Vagina (tissue), 2 donors: ENCODE measurements around the gene PEPD.

Experiments
- CTCF ChIP-seq, 3 experiments: fragments of 450-650 bp in 2 of 3; fragments of 200-600 bp in 1 of 3; sonication (generic) in 1 of 3; IDR thresholded peaks; one replicate each; pipeline ENCODE4 v1.5.1; 2017 to 2019; ENCODE audit warnings: antibody characterized with exemption in 3 of 3, mild to moderate bottlenecking in 2 of 3, moderate library complexity in 2 of 3
- POLR2A ChIP-seq, 2 donors: fragments of 450-650 bp; IDR thresholded peaks; one replicate each; pipeline ENCODE4 v1.6.1; 2017; ENCODE audit warnings: antibody characterized with exemption in 2 of 2, mild to moderate bottlenecking in 2 of 2, moderate library complexity in 2 of 2
- POLR2AphosphoS5 ChIP-seq, 2 donors: sonication (generic); formaldehyde crosslinking; IDR thresholded peaks; one replicate each; pipeline ENCODE4 v1.9.0; 2017; ENCODE audit warnings: antibody characterized with exemption in 2 of 2, mild to moderate bottlenecking in 2 of 2, low read depth in 1 of 2; ENCODE audit not compliant: insufficient read depth in 1 of 2

- no peak for TF ChIP-seq CTCF (IDR thresholded peaks at IDR 0.05)
- no peak for TF ChIP-seq POLR2A (IDR thresholded peaks at IDR 0.05)
- no peak for TF ChIP-seq POLR2AphosphoS5 (IDR thresholded peaks at IDR 0.05; ENCODE audit: insufficient read depth in 1 of 2, low read depth in 1 of 2)
These were observed 2.2 kb downstream of the PEPD start for GRCh38 chr19:33519416-33519815.
